Measurements from ENCODE around the gene CACNA2D3.
"Not testable (repeated sequence)": the region's sequence is repeated elsewhere in the genome, so short reads cannot be mapped to it uniquely, and the experiment has no call there.

The CACNA2D3 gene

DNA sequence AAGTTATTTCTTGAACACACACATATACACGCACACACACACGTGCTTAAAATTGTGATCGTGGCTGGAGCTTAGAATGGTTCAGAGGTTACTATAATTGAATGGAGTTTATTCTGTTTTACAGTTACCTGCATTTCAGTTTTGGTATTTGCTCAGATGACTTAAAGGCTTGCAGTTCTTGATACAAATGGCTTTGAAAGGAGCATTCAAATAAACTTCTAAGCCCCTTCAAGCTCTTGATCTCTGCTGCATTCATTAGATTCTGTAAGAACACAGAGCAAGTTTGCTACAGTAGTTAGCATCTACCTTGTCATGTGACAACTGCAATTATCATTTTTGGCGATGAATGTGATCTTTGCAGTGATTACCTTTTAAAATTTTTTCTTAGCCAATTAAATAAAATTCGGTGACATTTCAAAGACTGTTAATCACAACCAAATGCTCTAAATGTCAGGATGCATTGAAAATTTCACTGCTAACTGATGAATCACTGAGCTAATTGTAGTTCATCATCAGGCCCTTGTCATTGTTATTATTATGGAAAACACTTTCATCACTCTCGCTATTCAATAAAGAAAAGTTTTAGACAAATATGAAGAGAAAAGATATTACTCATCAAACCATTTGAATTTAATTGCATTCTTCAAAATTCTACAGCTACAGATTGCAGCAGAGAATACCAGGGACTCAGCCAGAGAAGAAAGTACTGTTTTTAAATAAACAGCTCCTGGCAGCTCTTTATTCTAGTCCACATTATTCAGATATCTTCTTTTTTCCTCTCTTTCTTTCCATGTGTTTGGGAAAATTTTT is 509.4 kb downstream of the CACNA2D3 start:
- DNase-seq (ENCODE audit: low read depth): no peak

DNA sequence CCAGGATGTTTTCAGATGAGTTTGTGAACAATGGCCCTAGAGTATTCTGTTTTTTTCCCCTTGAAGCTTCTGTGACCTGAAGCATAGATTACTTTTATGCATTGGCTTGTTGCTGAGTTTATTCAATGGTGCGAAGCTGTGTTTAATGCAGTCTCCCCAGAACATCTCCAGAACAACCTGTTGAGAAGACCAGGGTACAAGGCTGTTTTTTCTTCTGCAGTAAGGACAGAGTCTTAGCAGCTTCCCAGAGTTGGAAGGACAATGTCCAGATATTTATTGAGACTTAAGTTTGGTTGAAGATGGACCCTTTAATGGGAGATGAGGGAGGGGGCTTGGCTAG is 509.9 kb downstream of the CACNA2D3 start:
- DNase-seq (ENCODE audit: low read depth): no peak

DNA sequence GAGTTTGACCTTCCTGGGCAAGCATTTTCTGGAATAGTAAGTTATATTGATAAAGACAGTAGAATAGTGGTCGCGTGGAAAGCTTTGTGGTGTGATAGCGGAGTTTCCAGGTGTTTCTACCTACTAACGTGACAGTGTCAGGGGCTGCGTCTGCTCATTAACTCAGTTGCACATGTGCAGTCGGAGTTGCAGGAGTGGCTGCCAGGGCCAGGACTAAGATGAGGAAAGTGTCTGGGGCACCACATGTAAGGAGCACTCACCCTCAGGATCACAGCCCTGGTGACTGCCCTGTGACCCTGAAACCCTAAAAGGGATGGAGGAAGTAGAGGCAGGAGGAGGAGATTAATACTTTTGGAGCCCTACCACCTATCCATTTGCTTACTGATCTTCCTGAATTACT is 510.5 kb downstream of the CACNA2D3 start:
- DNase-seq (ENCODE audit: low read depth): no peak

DNA sequence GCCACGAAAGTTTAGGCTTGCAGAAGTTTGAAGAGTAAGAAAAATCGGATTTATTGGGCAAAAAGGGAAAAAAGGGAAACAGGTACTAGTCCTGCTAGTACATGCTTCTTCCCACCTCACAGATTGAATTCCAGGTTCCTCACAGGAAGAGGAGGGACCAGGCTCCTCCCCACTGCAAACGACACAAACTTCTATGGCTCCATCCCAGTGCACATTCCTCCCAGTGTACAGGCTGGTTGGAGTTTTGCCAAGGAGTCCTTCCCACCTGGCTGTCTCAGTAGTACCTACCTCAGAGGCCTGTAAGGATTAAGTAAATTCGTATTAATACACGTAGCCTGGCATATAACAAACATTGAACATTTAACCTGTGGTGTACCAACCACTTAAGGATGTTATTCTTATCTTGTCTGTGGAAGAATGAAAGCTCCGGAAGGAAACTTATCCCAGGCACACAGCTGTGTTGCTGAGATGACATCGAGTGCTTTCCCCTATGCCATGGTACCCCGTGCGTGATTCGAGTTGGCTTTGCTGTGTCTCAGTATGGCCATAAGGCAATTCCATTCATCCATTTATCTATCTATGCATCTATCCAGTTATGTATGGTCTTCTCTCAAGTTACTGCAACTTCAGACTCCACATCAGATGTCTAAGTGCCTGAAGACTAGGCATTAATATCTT is 511.2 kb downstream of the CACNA2D3 start:
- DNase-seq (ENCODE audit: low read depth): no peak

DNA sequence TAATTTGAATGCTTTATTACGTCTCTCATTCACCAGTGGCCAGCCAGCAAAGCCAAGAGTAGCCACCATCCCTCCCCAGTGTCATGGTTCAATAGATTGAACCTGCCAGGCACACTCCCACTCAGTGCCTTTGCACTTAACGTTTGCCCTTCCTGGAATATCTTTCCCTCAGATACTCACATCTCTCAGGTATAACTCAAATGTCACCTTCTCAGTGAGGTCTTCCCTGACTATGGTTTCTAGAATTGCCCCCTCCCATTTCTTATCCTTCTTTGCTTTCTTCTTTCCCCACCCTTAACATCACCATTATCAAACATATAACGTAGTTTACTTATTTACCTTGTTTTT is 511.7 kb downstream of the CACNA2D3 start:
- DNase-seq (ENCODE audit: low read depth): no peak

DNA sequence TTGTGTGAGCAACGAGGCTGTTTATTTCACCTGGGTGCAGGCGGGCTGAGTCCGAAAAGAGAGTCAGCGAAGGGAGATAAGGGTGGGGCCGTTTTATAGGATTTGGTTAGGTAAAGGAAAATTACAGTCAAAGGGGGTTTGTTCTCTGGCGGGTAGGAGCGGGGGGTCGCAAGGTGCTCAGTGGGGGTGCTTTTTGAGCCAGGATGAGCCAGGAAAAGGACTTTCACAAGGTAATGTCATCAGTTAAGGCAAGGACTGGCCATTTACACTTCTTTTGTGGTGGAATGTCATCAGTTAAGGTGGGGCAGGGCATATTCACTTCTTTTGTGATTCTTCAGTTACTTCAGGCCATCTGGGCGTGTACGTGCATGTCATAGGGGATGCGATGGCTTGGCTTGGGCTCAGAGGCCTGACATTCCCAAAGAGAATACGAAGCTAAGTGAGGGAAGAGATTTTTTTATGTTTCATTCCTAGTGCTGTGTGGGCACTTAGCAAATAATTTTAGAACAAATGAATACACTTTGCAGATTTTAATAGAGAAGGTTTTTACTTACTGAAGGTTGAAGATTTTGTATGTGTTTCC is 517.5 kb downstream of the CACNA2D3 start:
- DNase-seq (ENCODE audit: low read depth): not testable (repeated sequence)

GRCh38 chr3:54641226-54642014 is 519.1 kb downstream of the CACNA2D3 start:
- no peak for DNase-seq (ENCODE audit: low read depth)

DNA sequence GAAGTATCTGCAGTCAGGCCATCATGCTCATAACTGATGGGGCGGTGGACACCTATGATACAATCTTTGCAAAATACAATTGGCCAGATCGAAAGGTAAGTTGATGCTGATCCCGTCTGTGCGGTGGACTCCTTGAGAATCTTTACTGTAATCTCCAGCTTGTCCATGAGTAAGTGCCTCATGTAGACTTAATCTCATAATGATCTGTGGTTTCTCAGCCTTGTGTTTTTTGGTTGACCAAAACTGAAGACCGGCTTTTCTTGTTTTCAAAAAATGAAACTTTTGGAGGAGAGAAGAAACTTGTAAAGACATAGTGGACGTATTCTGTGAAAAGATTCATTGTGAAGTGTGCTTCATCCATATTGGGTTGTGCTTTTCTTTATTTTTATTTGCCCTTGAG is 519.8 kb downstream of the CACNA2D3 start:
- DNase-seq (ENCODE audit: low read depth): no peak

- DNase-seq (ENCODE audit: low read depth): no peak
Observed at GRCh38 chr3:54647721-54648120, 525.4 kb downstream of the CACNA2D3 start.

DNA sequence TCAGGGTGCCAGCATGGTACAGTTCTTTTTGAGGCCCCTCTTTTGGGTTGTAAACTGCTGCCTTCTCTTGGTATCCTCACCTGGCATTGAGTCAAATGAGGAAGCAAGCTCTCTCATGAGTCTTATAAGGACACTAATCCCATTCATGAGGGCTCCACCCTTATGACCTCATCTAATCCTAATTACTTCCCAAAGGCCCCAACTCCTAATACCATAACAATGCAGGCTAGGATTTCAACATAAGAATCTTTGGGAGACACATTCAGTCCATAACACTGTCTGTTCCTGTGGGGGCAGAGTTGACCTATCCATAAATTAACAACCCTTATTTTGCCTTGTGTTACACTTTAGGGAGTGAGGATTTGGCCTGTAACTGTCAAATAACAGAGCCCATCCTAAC is 527.2 kb downstream of the CACNA2D3 start:
- DNase-seq (ENCODE audit: low read depth): no peak

DNA sequence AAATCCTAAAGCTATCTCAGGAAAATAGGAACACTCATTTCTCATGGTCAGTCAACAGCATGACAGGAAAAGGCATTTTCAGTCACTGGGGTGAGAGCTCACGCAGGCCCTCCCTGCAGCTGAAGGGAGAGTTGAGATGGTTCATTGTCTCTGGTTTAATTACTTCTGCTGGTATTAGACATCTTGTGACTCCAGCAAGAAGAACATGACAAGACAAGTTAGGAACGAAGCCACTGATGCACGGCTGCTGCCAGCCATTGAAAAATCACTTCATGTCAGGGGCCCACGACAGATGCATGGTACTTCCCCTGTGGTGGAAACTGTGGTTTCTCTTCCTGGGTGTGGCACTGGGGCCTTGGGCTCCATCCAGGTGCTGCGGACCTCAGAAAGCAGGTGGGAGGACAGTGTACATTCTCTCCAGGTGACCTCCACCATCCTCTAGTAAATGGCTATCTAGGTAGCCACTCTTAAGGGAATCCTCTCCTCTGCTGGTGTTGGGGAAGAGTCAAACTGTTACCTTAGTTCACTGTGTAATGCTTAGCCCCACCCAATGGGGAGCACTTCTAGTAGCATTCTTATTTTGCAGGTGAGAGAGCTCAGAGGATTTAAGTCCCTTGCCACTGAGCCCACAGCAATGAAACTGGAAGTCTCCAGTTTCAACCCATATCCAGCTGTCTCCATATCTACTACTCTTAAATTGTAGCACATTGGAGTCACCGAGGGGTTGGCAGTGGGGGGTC is 531.3 kb downstream of the CACNA2D3 start:
- no peak for DNase-seq (ENCODE audit: low read depth)

GRCh38 chr3:54654776-54655175 is 532.4 kb downstream of the CACNA2D3 start:
- DNase-seq (ENCODE audit: low read depth): no peak

DNA sequence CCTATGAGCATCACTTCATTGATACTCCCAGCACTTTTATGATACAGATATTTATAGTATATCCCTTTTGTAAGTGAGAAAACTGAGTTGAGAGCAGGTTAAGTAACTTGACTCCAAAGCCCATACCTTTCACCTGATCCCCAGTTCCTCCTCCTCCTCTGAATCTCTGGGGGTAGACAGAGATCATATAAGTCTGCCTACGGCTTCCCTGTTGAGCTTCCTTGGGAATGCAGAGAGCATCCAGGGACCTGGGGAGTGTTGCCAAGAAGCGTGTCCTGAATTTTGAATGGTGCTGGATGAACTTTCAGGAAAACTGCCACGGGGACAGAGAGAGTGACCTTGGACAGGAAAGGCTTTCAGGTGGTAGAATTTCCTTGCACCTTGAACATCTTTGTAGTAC is 537.0 kb downstream of the CACNA2D3 start:
- no peak for DNase-seq (ENCODE audit: low read depth)

DNA sequence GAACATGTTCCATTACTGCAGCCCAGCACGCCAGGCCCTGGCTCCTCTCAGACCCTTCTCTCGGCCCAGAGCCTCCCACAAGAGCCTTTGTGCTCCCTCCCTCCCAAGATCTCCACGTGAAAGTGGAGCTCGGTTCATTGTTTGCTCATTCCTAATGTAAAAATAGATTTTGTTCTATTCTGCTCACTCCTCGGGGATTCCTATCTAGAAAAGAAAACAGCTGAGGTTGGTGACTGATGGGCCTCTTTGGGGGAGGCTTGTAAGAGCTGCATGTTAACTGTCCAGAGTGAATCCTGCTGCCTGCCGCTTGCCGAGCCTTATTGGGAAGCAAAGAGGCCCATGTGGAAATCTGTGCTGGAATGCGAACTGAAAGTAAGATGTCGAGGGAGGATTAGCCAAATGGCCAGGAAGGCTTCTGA is 538.4 kb downstream of the CACNA2D3 start:
- no peak for DNase-seq (ENCODE audit: low read depth)

- DNase-seq (ENCODE audit: low read depth): no peak
Observed at GRCh38 chr3:54661151-54661550, 538.8 kb downstream of the CACNA2D3 start.

DNA sequence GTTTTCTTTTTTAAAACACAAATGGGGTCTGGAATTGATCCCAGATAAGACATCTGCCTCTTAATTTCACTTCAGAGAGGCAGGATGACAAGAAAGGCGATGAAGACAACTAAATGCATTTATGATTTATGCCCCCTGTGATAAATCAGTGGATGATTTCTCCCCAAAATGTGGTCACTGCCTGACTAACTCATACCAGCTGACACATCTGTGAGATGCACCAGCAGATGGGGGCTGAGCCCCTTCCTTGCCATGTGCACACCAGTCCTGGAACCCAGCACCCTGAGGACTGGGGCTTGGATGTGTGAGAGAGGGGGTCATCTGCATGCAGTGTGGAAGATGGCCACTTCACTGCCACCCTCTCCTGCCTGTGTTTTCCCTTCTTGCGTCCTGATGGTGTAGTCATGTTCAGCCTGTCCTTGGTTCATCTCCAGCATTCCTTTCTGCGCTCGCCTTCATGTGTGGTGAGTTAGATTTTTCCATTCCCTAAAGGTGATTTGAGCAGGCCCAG is 541.2 kb downstream of the CACNA2D3 start:
- DNase-seq (ENCODE audit: low read depth): no peak

DNA sequence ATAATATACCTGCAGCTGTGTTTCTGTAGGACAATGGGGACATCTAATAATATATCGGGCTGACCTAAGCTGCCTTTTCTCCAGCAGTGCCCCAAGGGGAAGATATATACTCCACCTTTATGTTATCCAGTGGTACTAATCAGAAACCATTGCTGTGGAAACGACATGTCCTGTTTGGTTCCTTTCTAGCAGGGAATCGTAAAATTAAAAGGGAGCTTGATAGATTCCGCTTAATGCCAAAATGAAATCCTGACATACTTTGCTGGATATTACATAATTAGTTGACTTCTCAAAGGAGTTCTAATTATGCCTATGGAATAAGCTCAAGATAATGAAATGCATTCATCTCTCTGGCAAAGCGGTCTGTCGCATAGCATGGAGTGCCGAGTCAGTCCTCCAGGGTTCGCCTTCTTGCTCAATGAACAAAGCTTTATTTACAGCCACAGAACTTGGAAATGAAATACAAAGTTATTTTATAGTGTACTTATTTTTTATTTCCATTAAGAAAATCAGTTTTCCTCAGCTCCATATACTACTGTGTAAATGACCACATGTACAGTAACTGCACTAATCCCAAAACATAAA is 542.8 kb downstream of the CACNA2D3 start:
- no peak for DNase-seq (ENCODE audit: low read depth)

GRCh38 chr3:54668236-54668635 is 545.9 kb downstream of the CACNA2D3 start:
- no peak for DNase-seq (ENCODE audit: low read depth)

- no peak for DNase-seq (ENCODE audit: low read depth)
Observed at GRCh38 chr3:54670201-54671000, 548.0 kb downstream of the CACNA2D3 start.

- DNase-seq (ENCODE audit: low read depth): no peak
Observed at GRCh38 chr3:54671511-54671910, 549.2 kb downstream of the CACNA2D3 start.

- no peak for DNase-seq (ENCODE audit: low read depth)
Observed at GRCh38 chr3:54676087-54676486, 553.7 kb downstream of the CACNA2D3 start.

Measured in activated T-helper 1 cell treated with Interleukin-2 at 50 U/mL for 16 hours (primary cell).